HG02840 (cell line): ENCODE results near the gene TMEM131.
"Not testable (repeated sequence)": the region's sequence is repeated elsewhere in the genome, so short reads cannot be mapped to it uniquely, and the experiment has no call there.

Experiments used
- ATAC-seq: cut with Tn5 transposase; IDR thresholded peaks from one replicate; pipeline ENCODE4 v1.9.1; 2021; ENCODE audit warnings: mild to moderate bottlenecking, moderate library complexity, moderate number of reproducible peaks; ENCODE audit not compliant: unreplicated experiment, low FRiP score

The TMEM131 gene, protein sequence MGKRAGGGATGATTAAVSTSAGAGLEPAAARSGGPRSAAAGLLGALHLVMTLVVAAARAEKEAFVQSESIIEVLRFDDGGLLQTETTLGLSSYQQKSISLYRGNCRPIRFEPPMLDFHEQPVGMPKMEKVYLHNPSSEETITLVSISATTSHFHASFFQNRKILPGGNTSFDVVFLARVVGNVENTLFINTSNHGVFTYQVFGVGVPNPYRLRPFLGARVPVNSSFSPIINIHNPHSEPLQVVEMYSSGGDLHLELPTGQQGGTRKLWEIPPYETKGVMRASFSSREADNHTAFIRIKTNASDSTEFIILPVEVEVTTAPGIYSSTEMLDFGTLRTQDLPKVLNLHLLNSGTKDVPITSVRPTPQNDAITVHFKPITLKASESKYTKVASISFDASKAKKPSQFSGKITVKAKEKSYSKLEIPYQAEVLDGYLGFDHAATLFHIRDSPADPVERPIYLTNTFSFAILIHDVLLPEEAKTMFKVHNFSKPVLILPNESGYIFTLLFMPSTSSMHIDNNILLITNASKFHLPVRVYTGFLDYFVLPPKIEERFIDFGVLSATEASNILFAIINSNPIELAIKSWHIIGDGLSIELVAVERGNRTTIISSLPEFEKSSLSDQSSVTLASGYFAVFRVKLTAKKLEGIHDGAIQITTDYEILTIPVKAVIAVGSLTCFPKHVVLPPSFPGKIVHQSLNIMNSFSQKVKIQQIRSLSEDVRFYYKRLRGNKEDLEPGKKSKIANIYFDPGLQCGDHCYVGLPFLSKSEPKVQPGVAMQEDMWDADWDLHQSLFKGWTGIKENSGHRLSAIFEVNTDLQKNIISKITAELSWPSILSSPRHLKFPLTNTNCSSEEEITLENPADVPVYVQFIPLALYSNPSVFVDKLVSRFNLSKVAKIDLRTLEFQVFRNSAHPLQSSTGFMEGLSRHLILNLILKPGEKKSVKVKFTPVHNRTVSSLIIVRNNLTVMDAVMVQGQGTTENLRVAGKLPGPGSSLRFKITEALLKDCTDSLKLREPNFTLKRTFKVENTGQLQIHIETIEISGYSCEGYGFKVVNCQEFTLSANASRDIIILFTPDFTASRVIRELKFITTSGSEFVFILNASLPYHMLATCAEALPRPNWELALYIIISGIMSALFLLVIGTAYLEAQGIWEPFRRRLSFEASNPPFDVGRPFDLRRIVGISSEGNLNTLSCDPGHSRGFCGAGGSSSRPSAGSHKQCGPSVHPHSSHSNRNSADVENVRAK (N-terminal part only)

GRCh38 chr2:97995734-97996624 is at the start of gene TMEM131:
TSS of gene TMEM131 (minus strand) at chr2:97995948. CDS start at chr2:97995662, 286 bp downstream.
- peak; percentile 81 for ATAC-seq

DNA sequence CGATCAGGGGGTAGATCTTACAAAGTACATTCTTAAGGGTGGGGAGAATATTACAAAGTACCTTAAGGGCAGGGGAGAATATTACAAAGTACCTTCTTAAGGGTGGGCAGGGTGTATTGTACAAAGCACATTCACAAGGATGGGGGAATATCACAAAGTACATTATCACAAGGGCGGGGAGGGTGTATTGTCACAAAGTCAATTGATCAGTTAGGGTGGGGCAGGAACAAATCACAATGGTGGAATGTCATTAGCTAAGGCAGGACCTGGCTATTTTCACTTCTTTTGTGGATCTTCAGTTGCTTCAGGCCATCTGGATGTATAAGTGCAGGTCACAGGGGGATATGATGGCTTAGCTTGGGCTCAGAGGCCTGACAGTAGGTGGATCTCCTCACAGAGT is 49.0 kb upstream of the TMEM131 start:
- ATAC-seq: not testable (repeated sequence)

GRCh38 chr2:98043101-98043500 is 47.4 kb upstream of the TMEM131 start:
- ATAC-seq: no peak

DNA sequence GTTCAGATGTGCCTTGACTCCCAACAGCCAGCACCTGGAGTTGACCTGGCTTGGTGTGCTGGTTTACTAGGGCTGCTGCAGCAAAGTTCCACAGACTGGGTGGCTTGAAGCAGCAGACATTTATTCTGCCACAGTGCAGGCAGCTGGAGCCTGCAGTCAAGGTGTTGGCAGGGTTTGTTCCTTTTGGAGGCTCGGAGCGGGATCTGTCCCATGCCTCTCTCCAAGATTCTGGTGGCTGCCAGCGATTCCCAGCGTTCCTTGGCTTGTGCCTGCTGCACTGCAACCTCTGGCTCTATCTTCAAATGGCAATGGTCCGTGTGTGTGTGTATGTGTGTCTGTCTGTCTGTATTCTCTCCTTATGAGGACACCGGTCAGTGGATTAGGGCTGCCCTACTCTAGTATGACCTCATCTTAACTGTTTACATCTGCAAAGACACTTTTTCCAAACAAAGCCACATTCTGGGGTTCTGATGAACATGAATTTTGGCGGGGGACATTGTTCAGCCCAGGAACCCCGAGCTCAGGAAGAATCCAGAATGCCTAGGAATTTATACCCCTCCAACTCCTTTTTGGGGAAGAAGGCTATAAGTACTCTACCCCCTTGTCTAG is 44.7 kb upstream of the TMEM131 start:
- ATAC-seq: no peak

DNA sequence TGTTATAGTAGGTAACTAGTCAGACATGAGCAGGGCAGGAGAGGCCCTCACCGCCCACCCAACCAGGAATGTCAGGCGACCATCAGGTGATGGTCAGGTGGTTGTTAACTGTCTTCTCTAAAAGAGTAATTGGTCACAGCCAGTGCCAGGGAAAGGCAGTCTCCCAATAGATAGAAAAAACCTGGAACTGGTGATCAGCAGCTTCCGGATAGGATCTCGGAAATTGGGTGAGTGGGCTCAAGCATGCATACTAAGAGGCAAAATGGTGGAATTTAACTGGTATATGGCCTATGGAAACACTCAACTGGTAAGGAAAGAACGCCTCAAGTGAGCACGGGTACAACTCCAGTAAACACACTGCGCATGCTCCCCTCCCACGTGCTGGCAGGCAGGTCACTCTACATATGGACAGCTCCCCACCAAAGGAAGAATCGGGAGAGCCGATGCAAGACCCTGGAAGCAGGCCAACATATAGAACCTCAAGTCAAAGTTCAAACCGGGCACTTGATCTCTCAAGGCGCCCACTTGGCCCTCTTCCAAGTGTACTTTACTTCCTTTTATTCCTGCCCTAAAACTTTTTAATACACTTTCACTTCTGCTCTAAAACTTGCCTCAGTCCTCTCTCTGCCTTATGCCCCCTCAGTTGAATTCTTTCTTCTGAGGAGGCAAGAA is 43.5 kb upstream of the TMEM131 start:
- no peak for ATAC-seq

GRCh38 chr2:98037666-98038336 is 42.1 kb upstream of the TMEM131 start:
- no peak for ATAC-seq

- no peak for ATAC-seq
Observed at GRCh38 chr2:98037206-98037605, 41.5 kb upstream of the TMEM131 start.

- no peak for ATAC-seq
Observed at GRCh38 chr2:98036349-98037000, 40.7 kb upstream of the TMEM131 start.

DNA sequence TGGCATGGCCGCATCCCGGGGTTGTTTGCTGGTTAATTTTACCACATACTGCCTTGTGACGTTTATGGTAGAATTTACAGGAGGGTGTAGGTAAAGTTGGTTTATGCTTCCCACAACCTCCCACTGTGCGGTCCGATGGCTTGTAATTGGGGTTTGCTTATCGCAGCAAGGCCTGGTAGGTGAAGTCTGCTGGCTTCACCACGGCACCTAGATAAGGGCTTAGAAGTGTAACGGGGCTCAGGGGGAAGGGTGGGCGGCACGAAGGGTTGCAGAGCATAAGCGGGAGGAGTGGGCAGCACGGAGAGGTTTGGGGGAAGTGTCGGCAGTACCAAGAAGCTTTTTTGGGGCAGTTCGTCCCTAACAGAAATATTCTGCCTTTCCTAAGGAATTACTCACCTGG is 39.0 kb upstream of the TMEM131 start:
- no peak for ATAC-seq

DNA sequence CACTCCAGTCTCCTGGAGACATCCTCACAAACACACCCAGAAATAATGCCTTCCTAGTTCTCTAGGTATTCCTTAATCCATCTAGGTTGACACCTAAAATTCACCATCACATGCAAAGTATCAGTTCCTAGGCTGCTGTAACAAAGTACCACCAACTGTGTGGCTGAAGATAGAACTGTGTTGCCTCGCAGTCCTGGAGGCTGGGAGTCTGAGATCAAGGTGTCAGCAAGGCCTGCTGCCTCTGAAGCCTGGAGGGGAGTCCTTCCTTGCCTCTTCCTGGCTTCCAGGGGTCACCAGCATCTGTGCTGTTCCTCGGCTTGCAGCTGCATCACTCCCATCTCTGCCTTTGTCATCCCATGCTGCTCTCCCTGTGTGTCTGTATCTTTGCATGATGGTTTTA is 36.3 kb upstream of the TMEM131 start:
- ATAC-seq: no peak

DNA sequence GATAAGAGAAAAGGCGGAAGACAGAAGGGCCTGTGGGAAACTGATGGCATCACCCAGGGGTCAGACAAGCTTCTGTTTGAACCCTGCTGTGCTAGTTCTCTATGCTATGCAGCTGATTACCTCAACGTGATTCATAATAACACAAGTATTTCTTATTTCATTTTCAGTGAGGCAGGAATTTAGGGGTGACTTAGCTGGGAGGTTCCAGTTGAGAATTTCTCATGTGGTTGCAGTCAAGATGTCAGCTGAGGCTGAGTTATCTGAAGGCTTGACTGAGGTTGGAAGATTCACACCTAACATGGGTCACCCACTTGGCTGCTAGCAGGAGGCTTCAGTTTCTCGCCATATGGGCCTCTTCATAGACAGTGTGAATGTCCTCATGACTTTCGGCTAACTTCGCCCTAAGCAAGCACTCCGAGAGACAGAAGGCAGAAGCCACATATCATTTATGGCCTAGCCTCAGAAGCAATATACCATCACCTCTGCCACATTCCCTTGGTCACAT is 34.0 kb upstream of the TMEM131 start:
- ATAC-seq: no peak

- ATAC-seq: no peak
Observed at GRCh38 chr2:98028931-98029717, 33.4 kb upstream of the TMEM131 start.

- no peak for ATAC-seq
Observed at GRCh38 chr2:98028101-98028561, 32.4 kb upstream of the TMEM131 start.

- ATAC-seq: peak; percentile 44
Observed at GRCh38 chr2:98027538-98027937, 31.8 kb upstream of the TMEM131 start.

GRCh38 chr2:98026927-98027522 is 31.3 kb upstream of the TMEM131 start:
- ATAC-seq: peak; percentile 70

DNA sequence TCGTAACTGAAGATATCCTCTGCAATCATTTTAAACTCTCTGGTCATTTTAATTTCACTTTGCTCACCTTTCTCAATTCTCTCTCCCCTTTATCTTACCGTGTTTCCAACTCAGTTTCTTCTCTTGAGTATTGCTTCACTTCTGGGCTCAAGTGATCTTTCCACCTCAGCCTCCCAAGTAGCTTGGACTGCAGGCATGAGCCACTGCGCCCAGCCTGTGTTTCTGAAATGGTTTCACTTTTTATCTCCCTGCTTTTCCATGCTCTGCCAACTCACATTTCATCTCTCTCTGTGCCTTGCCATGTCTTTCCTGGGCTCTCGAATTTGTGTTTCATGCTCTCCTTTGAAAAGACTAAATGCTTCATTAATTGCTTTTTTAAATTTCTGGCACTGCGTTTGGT is 30.5 kb upstream of the TMEM131 start:
- ATAC-seq: no peak
